Nephron (organoid): ENCODE data around the gene GPHB5.

ENCODE experiments used
- H3K27ac Mint-ChIP-seq, 3 experiments: 2 replicates each; pipeline ENCODE4 v1.8.0; 2020; ENCODE audit warnings: mixed read lengths in 3 of 3, mild to moderate bottlenecking in 2 of 3, moderate library complexity in 1 of 3
- H3K27me3 Mint-ChIP-seq: 2 replicates; pipeline ENCODE4 v1.8.0; 2021; ENCODE audit warnings: low read depth, mild to moderate bottlenecking, moderate library complexity, mixed read lengths
- H3K36me3 Mint-ChIP-seq: 2 replicates; pipeline ENCODE4 v1.8.0; 2020; ENCODE audit warnings: low read depth, mixed read lengths
- H3K4me1 Mint-ChIP-seq: 2 replicates; pipeline ENCODE4 v1.8.0; 2020; ENCODE audit warnings: mixed read lengths
- H3K4me3 Mint-ChIP-seq, 3 experiments: 2 replicates each; pipeline ENCODE4 v1.8.0; 2020; ENCODE audit warnings: mild to moderate bottlenecking in 3 of 3, mixed read lengths in 3 of 3, moderate library complexity in 2 of 3
- H3K9me3 Mint-ChIP-seq: 2 replicates; pipeline ENCODE4 v1.8.0; 2020; ENCODE audit warnings: mixed read lengths
- CTCF ChIP-seq, 3 experiments: fragments of 200-600 bp; sonication (generic); IDR thresholded peaks; one replicate each; pipeline ENCODE4 v1.5.0; 2021; ENCODE audit warnings: antibody characterized with exemption in 3 of 3; ENCODE audit not compliant: unreplicated experiment in 3 of 3

Gene GPHB5

GRCh38 chr14:63266106-63266505 is 52.6 kb downstream of the GPHB5 start:
- peaks cover 32% of the 10 kb centered on the region for H3K4me1 Mint-ChIP-seq
- H3K36me3 Mint-ChIP-seq: peaks cover 10% of the 10 kb centered on the region
- TF ChIP-seq CTCF (IDR thresholded peaks at IDR 0.05; ENCODE audit: unreplicated experiment in 3 of 3): no peak
- peaks cover 8% of the 10 kb centered on the region for H3K9me3 Mint-ChIP-seq
- peak overlapping the region in 1 of 3 experiments; percentile 14 for H3K4me3 Mint-ChIP-seq
- H3K27ac Mint-ChIP-seq: peak overlapping the region in 2 of 3 experiments; percentile 49 to 69
- no peaks in the 10 kb centered on the region for H3K27me3 Mint-ChIP-seq
